Thyroid gland (tissue), 4 donors: ENCODE results near the gene ANKRD17.

Experiments used
- CTCF ChIP-seq, 6 experiments: fragments of 200-600 bp in 3 of 6; fragments of 450-650 bp in 3 of 6; sonication (generic) in 3 of 6; IDR thresholded peaks; one replicate each; pipeline ENCODE4 v1.5.1; 2016 to 2019; ENCODE audit warnings: antibody characterized with exemption in 6 of 6, mild to moderate bottlenecking in 2 of 6, inconsistent platforms in 1 of 6, moderate library complexity in 1 of 6
- POLR2A ChIP-seq, 2 donors: fragments of 450-650 bp; IDR thresholded peaks; one replicate each; pipeline ENCODE4 v1.6.1; 2017; ENCODE audit warnings: antibody characterized with exemption in 2 of 2, mild to moderate bottlenecking in 2 of 2, moderate library complexity in 1 of 2

- TF ChIP-seq CTCF (IDR thresholded peaks at IDR 0.05) (no peak), POLR2A (IDR thresholded peaks at IDR 0.05) (no peak)
These were observed 80.2 kb downstream of the ANKRD17 start for GRCh38 chr4:73178389-73178788.
